ENCODE measurements around the gene MAF. TPM values are rescaled to one million over a fixed set of nuclear protein-coding genes. Genes with fewer than 3 reads are reported as not detected.

The MAF gene
- total RNA-seq, 1 experiment from 2014 or later = 0.47 TPM

DNA sequence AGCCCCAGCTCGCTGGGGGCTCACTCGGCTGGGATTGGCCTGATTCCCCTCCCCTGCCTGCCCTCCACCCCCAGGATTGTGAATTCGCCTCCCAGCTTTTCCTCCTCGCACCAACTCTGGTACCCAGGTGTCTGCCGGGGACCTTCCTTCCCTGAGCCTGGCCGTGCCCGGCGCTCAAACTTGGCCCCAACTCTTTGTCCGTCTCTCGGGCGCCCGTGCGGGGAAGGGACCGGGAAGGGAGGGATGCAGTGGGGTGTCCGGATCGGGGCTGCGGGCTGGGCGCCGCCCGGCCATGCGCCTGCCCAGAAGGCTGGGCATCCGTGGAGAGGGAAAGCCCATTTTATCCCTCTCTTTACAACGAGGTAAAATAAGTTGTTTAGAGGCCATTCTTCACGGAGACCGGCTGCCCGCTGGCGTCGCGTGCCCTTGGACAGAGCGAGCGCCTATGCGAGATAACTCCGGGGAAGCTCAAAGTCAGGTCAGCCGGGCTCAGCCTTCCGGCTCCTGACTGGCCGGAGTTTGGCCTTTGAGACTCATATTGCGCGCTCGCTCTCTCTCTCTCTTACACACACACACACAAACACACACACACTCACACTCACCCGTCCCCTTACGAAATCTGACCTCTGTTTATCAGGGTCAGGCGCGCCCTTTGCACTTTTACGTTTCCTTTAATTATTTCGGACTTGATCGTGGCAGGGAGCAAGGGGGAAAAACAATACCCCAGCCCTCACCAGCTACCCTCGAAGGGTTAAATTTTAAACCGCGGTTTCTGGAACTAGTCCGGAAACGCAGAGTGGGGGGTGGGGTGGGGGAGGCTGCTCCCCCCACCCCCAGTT lies 774 bp upstream of the MAF start:
- CTCF ChIA-PET = interaction anchor here (0.6 to 2.7 kb wide), 34 partner anchors 9 to 1478 kb away, joined by 3 to 15 read pairs (median 4); no protein-coding TSS in a partner anchor
- Mint-ChIP-seq H3K4me3 (ENCODE audit: unreplicated experiment) (peak overlapping the region; percentile 84), H3K27me3 (ENCODE audit: insufficient read depth, unreplicated experiment) (no peaks in the 10 kb centered on the region), H3K4me1 (ENCODE audit: insufficient read depth, unreplicated experiment) (peaks cover 14% of the 10 kb centered on the region), H3K36me3 (ENCODE audit: insufficient read depth, unreplicated experiment) (no peaks in the 10 kb centered on the region), H3K27ac (ENCODE audit: low read depth, unreplicated experiment) (no peak overlapping the region), H3K9me3 (ENCODE audit: unreplicated experiment) (no peaks in the 10 kb centered on the region)
- intact Hi-C loops (cut with micrococcal nuclease) = loop anchor here (1.0 to 5.0 kb wide), 7 partner anchors 156 to 1479 kb away; no protein-coding TSS in a partner anchor
- POLR2A ChIA-PET = interaction anchor here (0.6 to 1.8 kb wide), 22 partner anchors 18 to 1501 kb away, joined by 3 to 8 read pairs (median 3); no protein-coding TSS in a partner anchor
- peak; percentile 37 for DNase-seq (ENCODE audit: unreplicated experiment)
- no TSS peak for BruUV-seq (replicated peaks)
- TF ChIP-seq, protein P1, sequence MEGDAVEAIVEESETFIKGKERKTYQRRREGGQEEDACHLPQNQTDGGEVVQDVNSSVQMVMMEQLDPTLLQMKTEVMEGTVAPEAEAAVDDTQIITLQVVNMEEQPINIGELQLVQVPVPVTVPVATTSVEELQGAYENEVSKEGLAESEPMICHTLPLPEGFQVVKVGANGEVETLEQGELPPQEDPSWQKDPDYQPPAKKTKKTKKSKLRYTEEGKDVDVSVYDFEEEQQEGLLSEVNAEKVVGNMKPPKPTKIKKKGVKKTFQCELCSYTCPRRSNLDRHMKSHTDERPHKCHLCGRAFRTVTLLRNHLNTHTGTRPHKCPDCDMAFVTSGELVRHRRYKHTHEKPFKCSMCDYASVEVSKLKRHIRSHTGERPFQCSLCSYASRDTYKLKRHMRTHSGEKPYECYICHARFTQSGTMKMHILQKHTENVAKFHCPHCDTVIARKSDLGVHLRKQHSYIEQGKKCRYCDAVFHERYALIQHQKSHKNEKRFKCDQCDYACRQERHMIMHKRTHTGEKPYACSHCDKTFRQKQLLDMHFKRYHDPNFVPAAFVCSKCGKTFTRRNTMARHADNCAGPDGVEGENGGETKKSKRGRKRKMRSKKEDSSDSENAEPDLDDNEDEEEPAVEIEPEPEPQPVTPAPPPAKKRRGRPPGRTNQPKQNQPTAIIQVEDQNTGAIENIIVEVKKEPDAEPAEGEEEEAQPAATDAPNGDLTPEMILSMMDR (IDR thresholded peaks at IDR 0.05; ENCODE audit: unreplicated experiment) = no peak

DNA sequence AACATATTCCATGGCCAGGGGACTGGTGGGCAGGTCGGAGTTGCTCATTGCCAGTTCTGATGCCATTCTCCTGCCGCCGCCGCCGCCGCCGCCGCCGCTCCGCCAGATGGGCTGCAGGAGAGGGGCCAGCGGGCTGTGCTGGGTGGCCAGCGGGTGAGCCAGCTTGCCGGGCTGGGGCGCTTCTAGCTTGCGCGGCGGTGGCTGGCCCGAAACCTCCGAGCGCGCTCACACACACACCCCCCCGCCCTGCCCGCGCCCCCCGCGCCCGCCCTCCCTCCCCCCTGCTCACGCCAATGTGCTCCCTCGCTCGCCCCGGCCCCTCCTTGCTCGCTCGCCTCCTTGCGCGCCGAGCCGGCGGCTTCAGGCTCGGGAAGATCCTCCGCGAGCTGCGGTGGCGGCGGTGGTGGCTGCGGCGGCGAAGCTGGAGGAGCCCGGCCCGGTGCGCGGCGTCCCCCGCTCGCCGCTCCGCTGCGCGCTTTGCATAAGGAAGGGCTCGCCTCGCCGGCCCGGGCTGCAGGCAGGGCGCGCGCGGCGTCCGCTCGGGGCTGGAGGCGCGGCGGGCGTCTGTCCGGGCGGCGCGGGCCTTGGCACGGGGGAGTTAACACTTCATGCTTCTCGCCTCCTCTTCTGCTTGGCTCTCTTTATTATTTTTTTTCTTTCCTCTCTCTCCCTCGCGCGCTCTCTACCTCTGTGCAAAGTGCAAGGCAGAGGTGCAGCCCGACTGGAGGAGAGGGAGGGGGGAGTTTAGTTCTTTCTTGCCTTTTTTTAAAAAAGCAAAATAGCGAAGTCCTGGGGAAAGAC lies 500 bp downstream of the MAF start:
- intact Hi-C loops (cut with micrococcal nuclease) = loop anchor here (2.0 to 5.0 kb wide), 6 partner anchors 157 to 1478 kb away; no protein-coding TSS in a partner anchor
- Mint-ChIP-seq H3K27ac (ENCODE audit: low read depth, unreplicated experiment) (peak overlapping the region; percentile 75), H3K9me3 (ENCODE audit: unreplicated experiment) (no peaks in the 10 kb centered on the region), H3K4me1 (ENCODE audit: insufficient read depth, unreplicated experiment) (peaks cover 6% of the 10 kb centered on the region), H3K4me3 (ENCODE audit: unreplicated experiment) (peak overlapping the region; percentile 84), H3K27me3 (ENCODE audit: insufficient read depth, unreplicated experiment) (no peaks in the 10 kb centered on the region), H3K36me3 (ENCODE audit: insufficient read depth, unreplicated experiment) (no peaks in the 10 kb centered on the region)
- TF ChIP-seq, protein P1 (IDR thresholded peaks at IDR 0.05; ENCODE audit: unreplicated experiment) = no peak
- ChIA-PET POLR2A (interaction anchor here (0.8 to 1.6 kb wide), 7 partner anchors 11 to 1082 kb away, joined by 3 to 8 read pairs (median 3); no protein-coding TSS in a partner anchor), CTCF (interaction anchor here (0.6 to 2.7 kb wide), 8 partner anchors 13 to 1477 kb away, joined by 3 to 15 read pairs (median 3); no protein-coding TSS in a partner anchor)
- no TSS peak for BruUV-seq (replicated peaks)
- peak; percentile 30 for DNase-seq (ENCODE audit: unreplicated experiment)

DNA sequence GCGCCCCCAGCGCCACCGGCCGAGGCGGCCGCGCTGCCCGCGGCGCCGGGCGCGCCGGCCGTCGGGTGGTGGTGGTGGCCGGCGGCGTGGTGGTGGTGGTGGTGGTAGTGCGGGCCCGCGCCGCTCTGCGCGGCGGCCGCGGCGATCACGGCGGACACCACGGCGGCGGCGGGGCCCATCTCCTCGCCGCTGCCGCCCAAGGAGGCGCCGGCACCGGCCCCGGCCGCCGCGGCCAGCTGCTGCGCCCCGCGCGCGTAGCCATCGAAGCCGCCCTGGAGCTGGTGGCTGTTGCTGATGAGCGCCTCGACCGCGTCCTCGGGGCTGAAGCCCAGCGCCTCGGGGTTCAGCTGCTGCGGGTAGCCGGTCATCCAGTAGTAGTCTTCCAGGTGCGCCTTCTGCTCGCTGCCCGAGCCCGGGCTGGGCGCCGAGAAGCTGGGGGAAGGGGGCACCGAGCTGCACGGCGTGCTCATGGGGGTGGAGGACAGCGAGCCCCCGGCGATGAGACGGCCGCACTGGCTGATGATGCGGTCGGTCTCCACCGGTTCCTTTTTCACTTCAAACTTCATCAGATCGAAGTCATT lies 1.2 kb downstream of the MAF start:
- H3K36me3 Mint-ChIP-seq (ENCODE audit: insufficient read depth, unreplicated experiment) = no peaks in the 10 kb centered on the region
- no peak overlapping the region for H3K27ac Mint-ChIP-seq (ENCODE audit: low read depth, unreplicated experiment)
- TF ChIP-seq, protein P1 (IDR thresholded peaks at IDR 0.05; ENCODE audit: unreplicated experiment) = no peak
- POLR2A ChIA-PET = interaction anchor here (0.9 to 1.5 kb wide), 2 partner anchors 12 to 225 kb away, joined by 3 read pairs; no protein-coding TSS in a partner anchor
- no peaks in the 10 kb centered on the region for H3K27me3 Mint-ChIP-seq (ENCODE audit: insufficient read depth, unreplicated experiment)
- no peak for DNase-seq (ENCODE audit: unreplicated experiment)
- CTCF ChIA-PET = no interaction called here
- intact Hi-C loops (cut with micrococcal nuclease) = no loop called here
- peaks cover 6% of the 10 kb centered on the region for H3K4me1 Mint-ChIP-seq (ENCODE audit: insufficient read depth, unreplicated experiment)
- peak overlapping the region; percentile 84 for H3K4me3 Mint-ChIP-seq (ENCODE audit: unreplicated experiment)
- no peaks in the 10 kb centered on the region for H3K9me3 Mint-ChIP-seq (ENCODE audit: unreplicated experiment)
- no TSS peak for BruUV-seq (replicated peaks)
